A673 (cell line): ENCODE data around the gene TUBA1A.

ENCODE experiments used
- EZH2 ChIP-seq: fragments of 200-600 bp; sonication (generic); IDR thresholded peaks from 2 replicates; pipeline ENCODE4 v1.6.1; 2017; ENCODE audit warnings: borderline replicate concordance, low read depth, mild to moderate bottlenecking, mixed read lengths, antibody characterized with exemption, low read length; ENCODE audit not compliant: poor library complexity, severe bottlenecking
- TF ChIP-seq, protein P1 (sequence below): fragments of 300-800, 200-600 bp; sonication (generic); conservative IDR thresholded peaks from 2 replicates; pipeline ENCODE4 v1.5.1; 2017; ENCODE audit warnings: low read depth, mild to moderate bottlenecking, antibody characterized with exemption, low read length, moderate library complexity, mixed read lengths

DNA sequence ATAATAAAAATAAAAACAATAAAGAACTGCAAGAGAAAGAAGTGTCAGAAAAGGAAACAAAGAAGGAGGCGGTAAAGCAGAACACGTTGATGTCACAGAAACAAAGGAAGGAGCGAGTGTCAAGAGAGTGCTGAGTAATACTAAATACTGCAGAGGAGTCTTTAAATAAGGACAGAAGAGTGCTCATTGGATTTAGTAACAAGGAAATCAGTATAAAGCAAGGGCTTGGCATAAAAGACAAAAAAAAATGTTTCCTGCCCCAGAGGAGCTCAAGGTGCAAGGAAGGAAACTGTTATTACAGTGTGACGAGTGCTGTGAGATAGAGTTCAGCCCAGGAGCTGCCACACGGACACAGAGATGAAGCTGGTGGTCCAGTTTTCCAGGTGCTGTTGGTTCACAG, 8.4 kb upstream of the TUBA1A start:
- TF ChIP-seq EZH2: no peak
- TF ChIP-seq, protein P1, sequence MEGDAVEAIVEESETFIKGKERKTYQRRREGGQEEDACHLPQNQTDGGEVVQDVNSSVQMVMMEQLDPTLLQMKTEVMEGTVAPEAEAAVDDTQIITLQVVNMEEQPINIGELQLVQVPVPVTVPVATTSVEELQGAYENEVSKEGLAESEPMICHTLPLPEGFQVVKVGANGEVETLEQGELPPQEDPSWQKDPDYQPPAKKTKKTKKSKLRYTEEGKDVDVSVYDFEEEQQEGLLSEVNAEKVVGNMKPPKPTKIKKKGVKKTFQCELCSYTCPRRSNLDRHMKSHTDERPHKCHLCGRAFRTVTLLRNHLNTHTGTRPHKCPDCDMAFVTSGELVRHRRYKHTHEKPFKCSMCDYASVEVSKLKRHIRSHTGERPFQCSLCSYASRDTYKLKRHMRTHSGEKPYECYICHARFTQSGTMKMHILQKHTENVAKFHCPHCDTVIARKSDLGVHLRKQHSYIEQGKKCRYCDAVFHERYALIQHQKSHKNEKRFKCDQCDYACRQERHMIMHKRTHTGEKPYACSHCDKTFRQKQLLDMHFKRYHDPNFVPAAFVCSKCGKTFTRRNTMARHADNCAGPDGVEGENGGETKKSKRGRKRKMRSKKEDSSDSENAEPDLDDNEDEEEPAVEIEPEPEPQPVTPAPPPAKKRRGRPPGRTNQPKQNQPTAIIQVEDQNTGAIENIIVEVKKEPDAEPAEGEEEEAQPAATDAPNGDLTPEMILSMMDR: no peak
